BJ (cell line): ENCODE data around the gene EPHA4. TPM values are rescaled to one million over a fixed set of nuclear protein-coding genes. Genes with fewer than 3 reads are reported as not detected.

Experiments used
- CTCF ChIA-PET: fragments of 350-600 bp; formaldehyde crosslinking; extraction: SDS; loops from one replicate; lab custom pipeline; 2021; ENCODE audit warnings: antibody characterized with exemption, inconsistent platforms; lab: Yijun Ruan, JAX
- POLR2A ChIA-PET: fragments of 300-600 bp; sonication (Branson Sonifier 250); formaldehyde crosslinking; extraction: SDS; loops from one replicate; lab custom pipeline; 2021; ENCODE audit warnings: antibody characterized with exemption; lab: Charles Lee
- DNase-seq: peaks from one replicate; pipeline ENCODE4 v3.0.0-alpha.2; 2011; ENCODE audit warnings: low read depth
- H3K27me3 ChIP-seq: 2 replicates; pipeline ENCODE4 v1.6.0; 2011; ENCODE audit warnings: low read length; ENCODE audit not compliant: control insufficient read depth, insufficient read depth
- H3K36me3 ChIP-seq: 2 replicates; pipeline ENCODE4 v1.5.1; 2011; ENCODE audit warnings: low read length; ENCODE audit not compliant: control insufficient read depth, insufficient read depth
- H3K4me3 ChIP-seq: 2 replicates; pipeline ENCODE4 v1.5.1; 2011; ENCODE audit warnings: low read depth, mild to moderate bottlenecking, control low read depth, low read length
- polyA plus RNA-seq: library from polyadenylated mRNA; depleted of rRNA; stranded (reverse); fragments of >200 nt; gene quantifications from 2 replicates; pipeline ENCODE4 v1.2.3, GENCODE V29; 2011
- TF ChIP-seq, protein P1 (sequence below): IDR thresholded peaks from 2 replicates; pipeline ENCODE4 v1.5.1; 2011; ENCODE audit warnings: low read depth, mild to moderate bottlenecking, control low read depth, inconsistent platforms, low read length, moderate library complexity; ENCODE audit not compliant: insufficient read depth

The EPHA4 gene
- polyA plus RNA-seq, 1 experiment, result 63.2 TPM

DNA sequence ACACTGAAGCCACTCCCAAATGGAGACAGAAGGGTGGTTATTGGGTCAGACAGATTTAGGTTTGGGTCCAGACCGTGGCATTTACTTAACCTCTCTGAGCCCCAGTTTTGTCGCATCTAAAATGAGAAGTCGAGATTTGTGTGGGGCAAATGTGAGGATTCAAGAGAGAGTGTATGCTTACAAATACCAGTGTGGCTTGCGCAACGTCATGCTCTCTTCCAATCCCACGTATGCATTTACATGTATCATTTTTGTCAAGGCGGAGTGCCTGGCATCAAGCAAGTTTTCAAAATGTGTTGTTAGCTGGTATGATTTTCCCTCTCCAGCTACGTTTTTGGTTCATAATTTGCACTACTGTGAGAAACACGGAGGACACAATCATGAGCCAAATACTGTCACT, 197.9 kb downstream of the EPHA4 start:
- ChIA-PET CTCF (no interaction called here), POLR2A (no interaction called here)
- H3K27me3 ChIP-seq, result no peaks in the 10 kb centered on the region
- DNase-seq, result no peak
- no peak overlapping the region for H3K4me3 ChIP-seq
- no peaks in the 10 kb centered on the region for H3K36me3 ChIP-seq
- TF ChIP-seq, protein P1, sequence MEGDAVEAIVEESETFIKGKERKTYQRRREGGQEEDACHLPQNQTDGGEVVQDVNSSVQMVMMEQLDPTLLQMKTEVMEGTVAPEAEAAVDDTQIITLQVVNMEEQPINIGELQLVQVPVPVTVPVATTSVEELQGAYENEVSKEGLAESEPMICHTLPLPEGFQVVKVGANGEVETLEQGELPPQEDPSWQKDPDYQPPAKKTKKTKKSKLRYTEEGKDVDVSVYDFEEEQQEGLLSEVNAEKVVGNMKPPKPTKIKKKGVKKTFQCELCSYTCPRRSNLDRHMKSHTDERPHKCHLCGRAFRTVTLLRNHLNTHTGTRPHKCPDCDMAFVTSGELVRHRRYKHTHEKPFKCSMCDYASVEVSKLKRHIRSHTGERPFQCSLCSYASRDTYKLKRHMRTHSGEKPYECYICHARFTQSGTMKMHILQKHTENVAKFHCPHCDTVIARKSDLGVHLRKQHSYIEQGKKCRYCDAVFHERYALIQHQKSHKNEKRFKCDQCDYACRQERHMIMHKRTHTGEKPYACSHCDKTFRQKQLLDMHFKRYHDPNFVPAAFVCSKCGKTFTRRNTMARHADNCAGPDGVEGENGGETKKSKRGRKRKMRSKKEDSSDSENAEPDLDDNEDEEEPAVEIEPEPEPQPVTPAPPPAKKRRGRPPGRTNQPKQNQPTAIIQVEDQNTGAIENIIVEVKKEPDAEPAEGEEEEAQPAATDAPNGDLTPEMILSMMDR, result no peak

DNA sequence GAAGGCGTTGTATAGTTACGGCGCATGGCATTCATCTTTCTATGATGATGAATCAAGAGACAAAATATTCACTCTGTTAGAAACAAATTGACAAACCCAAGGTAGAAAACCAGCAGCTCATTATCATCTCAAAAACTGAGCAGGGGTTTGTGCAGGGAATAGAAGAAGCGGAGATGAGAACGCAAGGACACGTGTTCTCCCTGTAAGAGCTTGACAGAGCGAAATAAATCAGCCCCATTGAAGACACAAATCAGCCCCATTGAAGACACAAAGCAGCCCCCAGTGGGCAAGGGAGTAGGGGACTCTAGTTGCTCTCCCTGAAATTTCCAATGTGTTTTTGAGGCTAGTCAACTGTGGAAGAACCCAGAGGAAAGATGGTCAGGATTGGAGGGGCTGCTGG, 199.2 kb downstream of the EPHA4 start:
- no peaks in the 10 kb centered on the region for H3K36me3 ChIP-seq
- TF ChIP-seq, protein P1, result no peak
- no peaks in the 10 kb centered on the region for H3K27me3 ChIP-seq
- no peak for DNase-seq
- POLR2A ChIA-PET, result no interaction called here
- CTCF ChIA-PET, result no interaction called here
- no peak overlapping the region for H3K4me3 ChIP-seq

DNA sequence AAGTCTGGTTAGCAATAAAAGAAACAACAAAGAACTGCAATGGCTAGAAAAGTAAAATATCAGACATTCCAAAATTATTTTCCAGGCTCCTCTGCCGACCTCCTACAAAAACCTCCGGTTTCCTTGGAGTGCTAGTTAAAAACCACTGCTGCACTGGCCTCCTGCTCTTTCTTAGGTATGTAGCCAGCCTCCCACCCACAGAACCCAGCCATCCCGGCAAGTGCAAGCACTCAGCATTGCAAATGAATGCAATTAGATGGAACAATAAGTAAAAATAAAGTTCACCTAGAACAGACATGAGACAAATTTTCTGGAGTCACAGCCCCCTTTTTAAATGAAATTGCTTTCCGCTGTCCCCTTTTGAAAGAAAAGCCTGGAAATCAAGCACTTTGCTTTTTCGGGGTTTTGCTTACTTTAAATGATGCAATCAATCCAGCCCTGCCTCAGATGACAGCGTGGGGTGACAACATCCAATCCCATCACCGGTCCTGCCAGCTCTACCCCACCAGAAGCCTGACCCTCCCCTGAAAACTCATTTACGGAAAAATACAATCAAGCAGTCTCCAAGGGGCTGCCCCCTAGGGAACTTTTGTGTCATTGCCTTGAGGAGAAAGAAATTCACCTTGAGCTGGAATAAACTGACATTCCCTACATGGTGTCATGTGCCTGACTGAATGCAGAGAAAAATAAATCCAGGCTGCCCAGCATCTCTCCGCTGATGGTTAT, 199.8 kb downstream of the EPHA4 start:
- no peaks in the 10 kb centered on the region for H3K36me3 ChIP-seq
- no peak overlapping the region for H3K4me3 ChIP-seq
- H3K27me3 ChIP-seq, result no peaks in the 10 kb centered on the region
- TF ChIP-seq, protein P1, result peak; percentile 25; the same call in 1 of the 2 replicates
- POLR2A ChIA-PET, result no interaction called here
- CTCF ChIA-PET, result interaction anchor here (0.9 to 1.0 kb wide), 2 partner anchors 18 to 131 kb away, joined by 3 to 4 read pairs; no protein-coding TSS in a partner anchor
- DNase-seq, result no peak

GRCh38 chr2:221371347-221371746, 200.8 kb downstream of the EPHA4 start:
- DNase-seq, result no peak
- no peak overlapping the region for H3K4me3 ChIP-seq
- TF ChIP-seq, protein P1, result no peak
- no peaks in the 10 kb centered on the region for H3K27me3 ChIP-seq
- CTCF ChIA-PET, result interaction anchor here (0.7 to 1.0 kb wide), 2 partner anchors 102 to 130 kb away, joined by 4 read pairs; no protein-coding TSS in a partner anchor
- no peaks in the 10 kb centered on the region for H3K36me3 ChIP-seq
- POLR2A ChIA-PET, result no interaction called here

- ChIA-PET CTCF (interaction anchor here (1.0 kb wide), 1 partner anchor 129 kb away, joined by 4 read pairs; no protein-coding TSS in a partner anchor), POLR2A (no interaction called here)
- Histone ChIP-seq H3K36me3 (no peaks in the 10 kb centered on the region), H3K27me3 (no peaks in the 10 kb centered on the region), H3K4me3 (no peak overlapping the region)
- TF ChIP-seq, protein P1, result no peak
- no peak for DNase-seq
These were observed 201.3 kb downstream of the EPHA4 start for GRCh38 chr2:221370857-221371211.
